ENCODE measurements around the gene IGFN1. TPM values are rescaled to one million over a fixed set of nuclear protein-coding genes. Genes with fewer than 3 reads are reported as not detected.

The IGFN1 gene
- total and polyA plus RNA-seq, 10 donors = 0.02 to 0.03 (median 0.02) TPM; not detected in 7

GRCh38 chr1:201207046-201207445, 16.4 kb downstream of the IGFN1 start:
- Histone ChIP-seq H3K4me1 (no peaks in the 10 kb centered on the region), H3K27ac (no peak overlapping the region), H3K9me3 (no peaks in the 10 kb centered on the region), H3K27me3 (replicated peaks in 1 of 7) (peaks cover 0 to 27% (median 0%) of the 10 kb centered on the region in 7 donors), H3K36me3 (no peaks in the 10 kb centered on the region), H3K4me3 (no peak overlapping the region)
- DNase-seq = peak; percentile 46
- intact Hi-C loops (cut with DNase I; ENCODE audit: low total_unique reads) = no loop called here
- 77 to 94% (median 81%) methylated on average over 3 of the region's 3 CpGs for WGBS, 5 donors
- TF ChIP-seq CTCF (IDR thresholded peaks at IDR 0.05 in 8 of 11, conservative IDR thresholded peaks at IDR 0.05 in 3 of 11) (no peak), POLR2A (IDR thresholded peaks at IDR 0.05) (no peak), POLR2AphosphoS5 (IDR thresholded peaks at IDR 0.05) (no peak)

GRCh38 chr1:201208236-201208635, 17.6 kb downstream of the IGFN1 start:
- DNase-seq = peak; percentile 60
- 94 to 100% (median 98%) methylated on average over 2 of the region's 2 CpGs for WGBS, 5 donors
- no peaks in the 10 kb centered on the region for H3K4me1 ChIP-seq

GRCh38 chr1:201212056-201212455, 21.4 kb downstream of the IGFN1 start:
- Histone ChIP-seq H3K27ac (no peak overlapping the region), H3K4me3 (no peak overlapping the region), H3K9me3 (no peaks in the 10 kb centered on the region), H3K36me3 (no peaks in the 10 kb centered on the region), H3K4me1 (no peaks in the 10 kb centered on the region), H3K27me3 (replicated peaks in 1 of 7) (peaks cover 0 to 23% (median 0%) of the 10 kb centered on the region in 7 donors)
- DNase-seq = peak; percentile 38
- TF ChIP-seq CTCF (IDR thresholded peaks at IDR 0.05 in 8 of 11, conservative IDR thresholded peaks at IDR 0.05 in 3 of 11) (no peak), POLR2A (IDR thresholded peaks at IDR 0.05) (no peak), POLR2AphosphoS5 (IDR thresholded peaks at IDR 0.05) (no peak)
- intact Hi-C loops (cut with DNase I; ENCODE audit: low total_unique reads) = no loop called here
- whole genome bisulfite sequencing, 5 donors = 77 to 93% (median 87%) methylated on average over 5 of the region's 5 CpGs

More at GRCh38 chr1:201208236-201208635, 17.6 kb downstream of the IGFN1 start:
- H3K4me3 ChIP-seq = no peak overlapping the region
- H3K27ac ChIP-seq = no peak overlapping the region
- TF ChIP-seq CTCF (IDR thresholded peaks at IDR 0.05 in 8 of 11, conservative IDR thresholded peaks at IDR 0.05 in 3 of 11) = no peak
- H3K36me3 ChIP-seq = no peaks in the 10 kb centered on the region
- intact Hi-C loops (cut with DNase I; ENCODE audit: low total_unique reads) = no loop called here
- H3K9me3 ChIP-seq = no peaks in the 10 kb centered on the region
- H3K27me3 ChIP-seq (replicated peaks in 1 of 7) = peaks cover 0 to 39% (median 0%) of the 10 kb centered on the region in 7 donors

- Histone ChIP-seq H3K36me3 (no peaks in the 10 kb centered on the region), H3K4me1 (no peaks in the 10 kb centered on the region), H3K9me3 (no peaks in the 10 kb centered on the region), H3K4me3 (no peak overlapping the region), H3K27me3 (replicated peaks in 1 of 7) (peaks cover 0 to 23% (median 0%) of the 10 kb centered on the region in 7 donors), H3K27ac (no peak overlapping the region)
- intact Hi-C loops (cut with DNase I; ENCODE audit: low total_unique reads) = no loop called here
- 89 to 94% (median 90%) methylated on average over 8 of the region's 8 CpGs for WGBS, 5 donors
- peak; percentile 53 for DNase-seq
- TF ChIP-seq POLR2A (IDR thresholded peaks at IDR 0.05) (no peak), POLR2AphosphoS5 (IDR thresholded peaks at IDR 0.05) (no peak), CTCF (IDR thresholded peaks at IDR 0.05 in 8 of 11, conservative IDR thresholded peaks at IDR 0.05 in 3 of 11) (no peak)
Measured at GRCh38 chr1:201212461-201213055, 21.9 kb downstream of the IGFN1 start.
